ENCODE data around the gene EFNA5. TPM values are rescaled to one million over a fixed set of nuclear protein-coding genes. Genes with fewer than 3 reads are reported as not detected.

Gene EFNA5
- total RNA-seq, 4 donors from 2014 or later: 2.8 to 5.7 (median 3.7) TPM

DNA sequence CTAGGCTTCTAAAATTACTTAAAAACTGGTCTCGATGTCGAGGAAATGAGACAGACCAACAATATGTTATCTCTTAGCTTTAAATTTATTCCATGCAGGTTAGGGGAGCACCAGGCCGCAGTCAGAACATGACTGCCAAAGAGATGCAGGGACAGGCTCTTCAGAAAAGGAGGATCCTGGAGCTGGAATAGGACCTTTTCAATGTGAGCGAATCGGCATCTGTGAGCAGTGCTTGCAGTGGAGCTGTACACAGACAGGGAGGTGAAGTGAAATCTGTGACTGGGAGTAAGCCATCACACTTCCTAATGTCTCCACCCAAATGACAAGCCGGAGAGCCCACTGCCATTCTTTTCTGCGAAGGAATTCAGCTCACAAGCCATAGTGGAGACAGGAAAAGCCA is 78.2 kb downstream of the EFNA5 start:
- 87% methylated on average over 7 of the region's 7 CpGs for WGBS
- no peak overlapping the region for H3K27ac ChIP-seq (replicated peaks in 1 of 4)
- no peak overlapping the region for H3K4me3 ChIP-seq
- H3K27me3 ChIP-seq: no peaks in the 10 kb centered on the region
- intact Hi-C loops (cut with DNase I): no loop called here
- no peaks in the 10 kb centered on the region for H3K36me3 ChIP-seq
- TF ChIP-seq POLR2A (IDR thresholded peaks at IDR 0.05; ENCODE audit: low read depth) (no peak), CTCF (IDR thresholded peaks at IDR 0.05) (no peak), EP300 (IDR thresholded peaks at IDR 0.05) (no peak), POLR2AphosphoS5 (IDR thresholded peaks at IDR 0.05) (no peak)
- DNase-seq (ENCODE audit: extremely low spot score): no peak
- H3K4me1 ChIP-seq: peaks cover 0 to 8% (median 4%) of the 10 kb centered on the region in 4 donors
- H3K9me3 ChIP-seq: no peaks in the 10 kb centered on the region

DNA sequence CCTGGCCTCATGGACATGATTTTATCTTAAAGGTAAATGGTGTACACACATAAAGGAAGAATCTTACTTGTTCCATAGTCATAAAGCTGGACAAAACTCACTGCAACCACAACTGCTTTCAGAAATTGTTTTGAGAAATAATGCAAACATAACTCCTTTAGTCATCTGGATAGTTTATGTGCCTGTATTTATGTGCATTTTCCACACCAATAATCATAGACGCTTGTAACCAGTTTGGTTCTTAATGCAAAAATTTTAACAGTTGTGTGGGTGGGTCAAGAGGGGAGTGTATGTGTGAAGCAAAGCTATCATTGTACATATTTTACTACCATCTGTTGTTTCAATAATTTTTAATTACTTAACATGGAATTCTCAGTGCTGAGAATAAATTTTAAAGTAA is 80.1 kb downstream of the EFNA5 start:
- no peak for DNase-seq (ENCODE audit: extremely low spot score)
- H3K4me1 ChIP-seq: peaks cover 0 to 8% (median 4%) of the 10 kb centered on the region in 4 donors
- H3K9me3 ChIP-seq: no peaks in the 10 kb centered on the region
- no peak overlapping the region for H3K27ac ChIP-seq (replicated peaks in 1 of 4)
- WGBS: 81% methylated on average over 1 of the region's 1 CpG
- intact Hi-C loops (cut with DNase I): no loop called here
- H3K4me3 ChIP-seq: no peak overlapping the region
- no peak for TF ChIP-seq CTCF (IDR thresholded peaks at IDR 0.05)
- TF ChIP-seq POLR2AphosphoS5 (IDR thresholded peaks at IDR 0.05): no peak
- no peak for TF ChIP-seq EP300 (IDR thresholded peaks at IDR 0.05)
- no peak for TF ChIP-seq POLR2A (IDR thresholded peaks at IDR 0.05; ENCODE audit: low read depth)
- no peaks in the 10 kb centered on the region for H3K36me3 ChIP-seq
- H3K27me3 ChIP-seq: no peaks in the 10 kb centered on the region

DNA sequence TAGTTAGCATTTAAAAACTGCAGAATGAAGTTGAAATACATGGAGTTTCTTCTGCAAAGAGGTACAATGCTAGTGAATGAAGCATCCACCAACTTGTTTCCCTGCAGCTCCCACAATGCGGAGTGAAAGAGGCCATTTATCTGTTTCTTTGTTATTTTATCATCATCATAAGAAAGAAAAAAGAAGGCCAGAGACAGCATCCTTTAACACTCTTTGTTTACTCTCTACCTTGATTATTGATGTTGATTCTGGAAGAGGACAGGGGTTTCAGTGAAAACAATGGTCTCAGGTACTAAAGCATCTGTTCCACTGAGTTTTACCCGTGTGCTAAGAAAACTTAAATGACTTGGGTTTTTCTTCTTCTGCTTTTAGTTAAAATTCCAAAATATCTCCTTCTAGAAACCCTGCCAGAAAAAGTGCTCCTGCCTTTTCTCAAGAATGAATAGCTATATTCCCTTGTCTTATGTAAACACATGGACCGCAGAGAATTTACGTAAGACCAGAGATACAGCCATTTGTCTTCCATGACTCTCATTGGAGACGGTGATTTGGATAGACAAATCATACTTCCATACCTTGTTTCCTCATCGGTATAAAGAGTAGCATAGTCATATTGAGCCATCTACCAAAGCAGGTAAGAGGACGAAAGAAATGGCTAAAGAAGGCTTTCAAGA is 81.1 kb downstream of the EFNA5 start:
- no peak for DNase-seq (ENCODE audit: extremely low spot score)
- H3K9me3 ChIP-seq: no peaks in the 10 kb centered on the region
- WGBS: 77% methylated on average over 7 of the region's 7 CpGs
- H3K27ac ChIP-seq (replicated peaks in 1 of 4): no peak overlapping the region
- H3K4me1 ChIP-seq: peaks cover 0 to 8% (median 4%) of the 10 kb centered on the region in 4 donors
- TF ChIP-seq POLR2AphosphoS5 (IDR thresholded peaks at IDR 0.05): no peak
- no peak for TF ChIP-seq EP300 (IDR thresholded peaks at IDR 0.05)
- no peak for TF ChIP-seq CTCF (IDR thresholded peaks at IDR 0.05)
- TF ChIP-seq POLR2A (IDR thresholded peaks at IDR 0.05; ENCODE audit: low read depth): no peak
- H3K4me3 ChIP-seq: no peak overlapping the region
- intact Hi-C loops (cut with DNase I): no loop called here
- no peaks in the 10 kb centered on the region for H3K36me3 ChIP-seq
- H3K27me3 ChIP-seq: no peaks in the 10 kb centered on the region

- Histone ChIP-seq H3K27me3 (no peaks in the 10 kb centered on the region), H3K4me3 (no peak overlapping the region), H3K36me3 (no peaks in the 10 kb centered on the region), H3K4me1 (peaks cover 0 to 4% (median 0%) of the 10 kb centered on the region in 4 donors), H3K27ac (replicated peaks in 1 of 4) (no peak overlapping the region), H3K9me3 (no peaks in the 10 kb centered on the region)
- TF ChIP-seq POLR2AphosphoS5 (IDR thresholded peaks at IDR 0.05) (no peak), EP300 (IDR thresholded peaks at IDR 0.05) (no peak), CTCF (IDR thresholded peaks at IDR 0.05) (no peak), POLR2A (IDR thresholded peaks at IDR 0.05; ENCODE audit: low read depth) (no peak)
- intact Hi-C loops (cut with DNase I): no loop called here
- no peak for DNase-seq (ENCODE audit: extremely low spot score)
Measured at GRCh38 chr5:107582625-107583024, 88.1 kb downstream of the EFNA5 start.
